Stimulated activated CD4-positive, alpha-beta T cell treated with anti-CD3 and anti-CD28 coated beads, Interleukin-4, amount 100 ng/mL, for 48 hours (primary cell): Measurements from ENCODE around the gene IFNG-AS1.

Experiments used
- DNase-seq, 2 donors: peaks; one replicate each; pipeline ENCODE4 v3.0.0-alpha.2; 2020; ENCODE audit warnings: low read depth in 2 of 2

Gene IFNG-AS1

GRCh38 chr12:67993143-67993542 is 3.9 kb downstream of the IFNG-AS1 start:
- no peak for DNase-seq

- no peak for DNase-seq
Observed at GRCh38 chr12:67994046-67994445, 4.8 kb downstream of the IFNG-AS1 start.

- no peak for DNase-seq
Observed at GRCh38 chr12:67996347-67996746, 7.1 kb downstream of the IFNG-AS1 start.

GRCh38 chr12:67998379-67998778 is 9.1 kb downstream of the IFNG-AS1 start:
- no peak for DNase-seq

GRCh38 chr12:67999244-67999643 is 10.0 kb downstream of the IFNG-AS1 start:
- DNase-seq = no peak

- no peak for DNase-seq
Observed at GRCh38 chr12:68001486-68002466, 12.5 kb downstream of the IFNG-AS1 start.

- no peak for DNase-seq
Observed at GRCh38 chr12:68003777-68004176, 14.5 kb downstream of the IFNG-AS1 start.

- no peak for DNase-seq
Observed at GRCh38 chr12:68007033-68007432, 17.8 kb downstream of the IFNG-AS1 start.

GRCh38 chr12:68007466-68007865 is 18.2 kb downstream of the IFNG-AS1 start:
- DNase-seq = no peak

- DNase-seq = no peak
Observed at GRCh38 chr12:68011206-68011881, 22.1 kb downstream of the IFNG-AS1 start.

- DNase-seq = no peak
Observed at GRCh38 chr12:68011882-68012207, 22.6 kb downstream of the IFNG-AS1 start.

GRCh38 chr12:68012712-68013111 is 23.5 kb downstream of the IFNG-AS1 start:
- no peak for DNase-seq

- no peak for DNase-seq
Observed at GRCh38 chr12:68013181-68013580, 23.9 kb downstream of the IFNG-AS1 start.

GRCh38 chr12:68016136-68016535 is 26.9 kb downstream of the IFNG-AS1 start:
- DNase-seq = no peak

GRCh38 chr12:68018315-68018714 is 29.1 kb downstream of the IFNG-AS1 start:
- no peak for DNase-seq

- no peak for DNase-seq
Observed at GRCh38 chr12:68020049-68020448, 30.8 kb downstream of the IFNG-AS1 start.

- DNase-seq = no peak
Observed at GRCh38 chr12:68020699-68021098, 31.5 kb downstream of the IFNG-AS1 start.

GRCh38 chr12:68028647-68029046 is 39.4 kb downstream of the IFNG-AS1 start:
- no peak for DNase-seq

- DNase-seq = no peak
Observed at GRCh38 chr12:68030248-68030647, 41.0 kb downstream of the IFNG-AS1 start.

- no peak for DNase-seq
Observed at GRCh38 chr12:68031174-68031573, 41.9 kb downstream of the IFNG-AS1 start.

- no peak for DNase-seq
Observed at GRCh38 chr12:68031881-68032739, 42.9 kb downstream of the IFNG-AS1 start.

GRCh38 chr12:68034567-68034966 is 45.3 kb downstream of the IFNG-AS1 start:
- DNase-seq = no peak
